Transverse colon (tissue), 3 donors: ENCODE data around the gene RAD51AP2.

ENCODE experiments used
- EP300 ChIP-seq: sonication (generic); formaldehyde crosslinking; IDR thresholded peaks from one replicate; pipeline ENCODE4 v1.6.1; 2017; ENCODE audit warnings: antibody characterized with exemption, low read depth
- TF ChIP-seq, protein P1 (sequence below), 5 experiments: fragments of 200-600 bp in 3 of 5; fragments of 450-650 bp in 2 of 5; sonication (generic) in 3 of 5; IDR thresholded peaks; 1 replicate in 2 of 5; 2 replicates in 3 of 5; pipeline ENCODE4 v1.5.1; 2016 to 2017; ENCODE audit warnings: antibody characterized with exemption in 5 of 5, inconsistent platforms in 3 of 5, mild to moderate bottlenecking in 2 of 5, moderate library complexity in 1 of 5

DNA sequence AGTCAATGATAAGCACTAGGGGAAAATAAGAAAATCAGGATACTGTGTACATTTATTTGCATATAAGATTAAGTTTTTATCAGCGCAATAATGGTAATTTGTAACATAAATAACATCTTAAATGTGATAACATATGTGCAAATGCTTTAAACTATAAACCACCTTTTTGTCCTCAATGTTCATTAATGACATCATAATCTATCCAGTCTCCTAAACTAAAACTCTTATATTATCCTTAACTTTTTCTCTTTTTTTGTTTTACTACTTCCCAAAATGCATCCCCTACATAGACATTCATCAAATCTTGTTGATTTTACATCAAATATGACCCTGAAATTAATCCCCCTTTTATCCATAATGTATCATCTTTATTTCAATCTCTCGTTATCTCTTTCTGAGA lies 3.4 kb upstream of the RAD51AP2 start:
- TF ChIP-seq, protein P1, sequence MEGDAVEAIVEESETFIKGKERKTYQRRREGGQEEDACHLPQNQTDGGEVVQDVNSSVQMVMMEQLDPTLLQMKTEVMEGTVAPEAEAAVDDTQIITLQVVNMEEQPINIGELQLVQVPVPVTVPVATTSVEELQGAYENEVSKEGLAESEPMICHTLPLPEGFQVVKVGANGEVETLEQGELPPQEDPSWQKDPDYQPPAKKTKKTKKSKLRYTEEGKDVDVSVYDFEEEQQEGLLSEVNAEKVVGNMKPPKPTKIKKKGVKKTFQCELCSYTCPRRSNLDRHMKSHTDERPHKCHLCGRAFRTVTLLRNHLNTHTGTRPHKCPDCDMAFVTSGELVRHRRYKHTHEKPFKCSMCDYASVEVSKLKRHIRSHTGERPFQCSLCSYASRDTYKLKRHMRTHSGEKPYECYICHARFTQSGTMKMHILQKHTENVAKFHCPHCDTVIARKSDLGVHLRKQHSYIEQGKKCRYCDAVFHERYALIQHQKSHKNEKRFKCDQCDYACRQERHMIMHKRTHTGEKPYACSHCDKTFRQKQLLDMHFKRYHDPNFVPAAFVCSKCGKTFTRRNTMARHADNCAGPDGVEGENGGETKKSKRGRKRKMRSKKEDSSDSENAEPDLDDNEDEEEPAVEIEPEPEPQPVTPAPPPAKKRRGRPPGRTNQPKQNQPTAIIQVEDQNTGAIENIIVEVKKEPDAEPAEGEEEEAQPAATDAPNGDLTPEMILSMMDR (IDR thresholded peaks at IDR 0.05): no peak
- TF ChIP-seq EP300: no peak
